Measurements from ENCODE around the gene SMURF1. TPM values are rescaled to one million over a fixed set of nuclear protein-coding genes. Genes with fewer than 3 reads are reported as not detected.

SMURF1 gene
- polyA plus RNA-seq, 1 donor from 2014 or later: 22.9 TPM

DNA sequence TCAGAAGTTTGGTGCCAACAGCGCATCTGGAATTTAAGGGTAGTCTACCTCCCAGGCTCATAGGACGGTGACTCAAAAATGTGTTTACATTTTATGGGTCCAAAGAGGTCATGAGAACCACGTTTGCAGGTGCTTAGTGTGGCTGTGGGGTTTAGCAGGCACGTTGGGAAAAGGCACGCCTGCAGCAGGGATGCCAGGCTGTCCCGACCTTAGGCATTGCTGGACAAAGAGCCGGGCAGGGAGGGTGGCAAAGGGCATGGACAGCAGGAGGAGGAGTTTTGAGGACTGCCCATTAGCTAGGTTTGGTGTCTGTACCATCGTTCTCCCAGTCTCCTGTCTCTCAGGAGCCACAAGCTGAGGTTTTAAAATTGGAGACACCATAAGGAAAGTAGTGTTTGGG, 161.2 kb downstream of the SMURF1 start:
- H3K79me2 ChIP-seq (replicated peaks; ENCODE audit: insufficient read depth, low read length): no peaks in the 10 kb centered on the region
- no peaks in the 10 kb centered on the region for H3K9me2 ChIP-seq (ENCODE audit: insufficient read depth, low read length)
- H3K36me3 ChIP-seq (ENCODE audit: insufficient read depth, low read length): peaks cover 10% of the 10 kb centered on the region
- H3K27ac ChIP-seq (ENCODE audit: low read length): no peak overlapping the region
- H4K20me1 ChIP-seq (ENCODE audit: insufficient read depth): no peaks in the 10 kb centered on the region
- H2AFZ ChIP-seq (ENCODE audit: low read depth, low read length): no peak overlapping the region
- H3K9ac ChIP-seq (ENCODE audit: low read length): no peak overlapping the region
- peaks cover 4% of the 10 kb centered on the region for H3K9me3 ChIP-seq (ENCODE audit: low read length)
- H3K4me3 ChIP-seq (ENCODE audit: low read length): no peak overlapping the region
- H3K4me2 ChIP-seq (ENCODE audit: low read length): no peak overlapping the region
- no peaks in the 10 kb centered on the region for H3K27me3 ChIP-seq (ENCODE audit: insufficient read depth, low read depth, low read length)
- H3F3A ChIP-seq (ENCODE audit: insufficient read depth, low read length, poor library complexity, severe bottlenecking): no peaks in the 10 kb centered on the region
- no peak for TF ChIP-seq POLR2AphosphoS5 (IDR thresholded peaks at IDR 0.05)
- no peak for TF ChIP-seq SMC3 (conservative IDR thresholded peaks at IDR 0.05; ENCODE audit: poor library complexity)
- TF ChIP-seq MXI1 (conservative IDR thresholded peaks at IDR 0.05; ENCODE audit: poor library complexity, severe bottlenecking): no peak
- TF ChIP-seq RAD21 (conservative IDR thresholded peaks at IDR 0.05): no peak
- no peak for TF ChIP-seq EP300 (conservative IDR thresholded peaks at IDR 0.05; ENCODE audit: poor library complexity, severe bottlenecking)
- TF ChIP-seq, protein P1, sequence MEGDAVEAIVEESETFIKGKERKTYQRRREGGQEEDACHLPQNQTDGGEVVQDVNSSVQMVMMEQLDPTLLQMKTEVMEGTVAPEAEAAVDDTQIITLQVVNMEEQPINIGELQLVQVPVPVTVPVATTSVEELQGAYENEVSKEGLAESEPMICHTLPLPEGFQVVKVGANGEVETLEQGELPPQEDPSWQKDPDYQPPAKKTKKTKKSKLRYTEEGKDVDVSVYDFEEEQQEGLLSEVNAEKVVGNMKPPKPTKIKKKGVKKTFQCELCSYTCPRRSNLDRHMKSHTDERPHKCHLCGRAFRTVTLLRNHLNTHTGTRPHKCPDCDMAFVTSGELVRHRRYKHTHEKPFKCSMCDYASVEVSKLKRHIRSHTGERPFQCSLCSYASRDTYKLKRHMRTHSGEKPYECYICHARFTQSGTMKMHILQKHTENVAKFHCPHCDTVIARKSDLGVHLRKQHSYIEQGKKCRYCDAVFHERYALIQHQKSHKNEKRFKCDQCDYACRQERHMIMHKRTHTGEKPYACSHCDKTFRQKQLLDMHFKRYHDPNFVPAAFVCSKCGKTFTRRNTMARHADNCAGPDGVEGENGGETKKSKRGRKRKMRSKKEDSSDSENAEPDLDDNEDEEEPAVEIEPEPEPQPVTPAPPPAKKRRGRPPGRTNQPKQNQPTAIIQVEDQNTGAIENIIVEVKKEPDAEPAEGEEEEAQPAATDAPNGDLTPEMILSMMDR (IDR thresholded peaks at IDR 0.05; ENCODE audit: poor library complexity, severe bottlenecking): no peak
- no peak for TF ChIP-seq TAF1 (IDR thresholded peaks at IDR 0.05; ENCODE audit: low read depth)
- TF ChIP-seq EZH2 (IDR thresholded peaks at IDR 0.05; ENCODE audit: borderline replicate concordance, insufficient read depth, low read length, poor library complexity, severe bottlenecking): no peak
- TF ChIP-seq, protein P2, sequence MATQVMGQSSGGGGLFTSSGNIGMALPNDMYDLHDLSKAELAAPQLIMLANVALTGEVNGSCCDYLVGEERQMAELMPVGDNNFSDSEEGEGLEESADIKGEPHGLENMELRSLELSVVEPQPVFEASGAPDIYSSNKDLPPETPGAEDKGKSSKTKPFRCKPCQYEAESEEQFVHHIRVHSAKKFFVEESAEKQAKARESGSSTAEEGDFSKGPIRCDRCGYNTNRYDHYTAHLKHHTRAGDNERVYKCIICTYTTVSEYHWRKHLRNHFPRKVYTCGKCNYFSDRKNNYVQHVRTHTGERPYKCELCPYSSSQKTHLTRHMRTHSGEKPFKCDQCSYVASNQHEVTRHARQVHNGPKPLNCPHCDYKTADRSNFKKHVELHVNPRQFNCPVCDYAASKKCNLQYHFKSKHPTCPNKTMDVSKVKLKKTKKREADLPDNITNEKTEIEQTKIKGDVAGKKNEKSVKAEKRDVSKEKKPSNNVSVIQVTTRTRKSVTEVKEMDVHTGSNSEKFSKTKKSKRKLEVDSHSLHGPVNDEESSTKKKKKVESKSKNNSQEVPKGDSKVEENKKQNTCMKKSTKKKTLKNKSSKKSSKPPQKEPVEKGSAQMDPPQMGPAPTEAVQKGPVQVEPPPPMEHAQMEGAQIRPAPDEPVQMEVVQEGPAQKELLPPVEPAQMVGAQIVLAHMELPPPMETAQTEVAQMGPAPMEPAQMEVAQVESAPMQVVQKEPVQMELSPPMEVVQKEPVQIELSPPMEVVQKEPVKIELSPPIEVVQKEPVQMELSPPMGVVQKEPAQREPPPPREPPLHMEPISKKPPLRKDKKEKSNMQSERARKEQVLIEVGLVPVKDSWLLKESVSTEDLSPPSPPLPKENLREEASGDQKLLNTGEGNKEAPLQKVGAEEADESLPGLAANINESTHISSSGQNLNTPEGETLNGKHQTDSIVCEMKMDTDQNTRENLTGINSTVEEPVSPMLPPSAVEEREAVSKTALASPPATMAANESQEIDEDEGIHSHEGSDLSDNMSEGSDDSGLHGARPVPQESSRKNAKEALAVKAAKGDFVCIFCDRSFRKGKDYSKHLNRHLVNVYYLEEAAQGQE (IDR thresholded peaks at IDR 0.05; ENCODE audit: borderline replicate concordance): no peak

DNA sequence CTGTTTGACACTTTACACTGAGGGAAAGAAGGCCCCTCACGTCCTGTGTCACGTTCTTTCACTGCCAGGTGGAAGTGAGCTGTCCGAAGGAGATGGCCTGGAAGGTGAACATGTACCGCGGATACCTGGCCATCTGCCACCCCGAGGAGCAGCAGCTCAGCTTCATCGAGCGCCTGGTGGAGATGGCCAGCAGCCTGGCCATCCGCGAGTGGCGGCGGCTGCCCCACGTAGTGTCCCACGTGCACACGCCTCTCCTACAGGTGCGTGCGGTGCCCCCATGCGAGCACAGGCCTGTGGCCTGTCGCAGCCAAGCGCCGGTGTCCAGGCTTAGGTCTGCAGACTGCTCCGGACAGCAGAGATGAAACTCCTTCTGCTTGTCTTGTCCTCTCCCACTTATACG, 162.2 kb downstream of the SMURF1 start:
- H4K20me1 ChIP-seq (ENCODE audit: insufficient read depth): no peaks in the 10 kb centered on the region
- H3K9me3 ChIP-seq (ENCODE audit: low read length): peaks cover 4% of the 10 kb centered on the region
- no peak overlapping the region for H3K4me3 ChIP-seq (ENCODE audit: low read length)
- H3K27me3 ChIP-seq (ENCODE audit: insufficient read depth, low read depth, low read length): no peaks in the 10 kb centered on the region
- H3F3A ChIP-seq (ENCODE audit: insufficient read depth, low read length, poor library complexity, severe bottlenecking): no peaks in the 10 kb centered on the region
- H3K79me2 ChIP-seq (replicated peaks; ENCODE audit: insufficient read depth, low read length): no peaks in the 10 kb centered on the region
- H3K27ac ChIP-seq (ENCODE audit: low read length): no peak overlapping the region
- H3K9me2 ChIP-seq (ENCODE audit: insufficient read depth, low read length): no peaks in the 10 kb centered on the region
- no peak overlapping the region for H3K4me2 ChIP-seq (ENCODE audit: low read length)
- no peak for TF ChIP-seq TAF1 (IDR thresholded peaks at IDR 0.05; ENCODE audit: low read depth)
- TF ChIP-seq EP300 (conservative IDR thresholded peaks at IDR 0.05; ENCODE audit: poor library complexity, severe bottlenecking): no peak
- no peak for TF ChIP-seq SMC3 (conservative IDR thresholded peaks at IDR 0.05; ENCODE audit: poor library complexity)
- TF ChIP-seq EZH2 (IDR thresholded peaks at IDR 0.05; ENCODE audit: borderline replicate concordance, insufficient read depth, low read length, poor library complexity, severe bottlenecking): no peak
- no peak for TF ChIP-seq MXI1 (conservative IDR thresholded peaks at IDR 0.05; ENCODE audit: poor library complexity, severe bottlenecking)
- TF ChIP-seq, protein P1 (IDR thresholded peaks at IDR 0.05; ENCODE audit: poor library complexity, severe bottlenecking): no peak
- no peak for TF ChIP-seq RAD21 (conservative IDR thresholded peaks at IDR 0.05)
- TF ChIP-seq POLR2AphosphoS5 (IDR thresholded peaks at IDR 0.05): no peak
- TF ChIP-seq, protein P2 (IDR thresholded peaks at IDR 0.05; ENCODE audit: borderline replicate concordance): no peak
- H3K36me3 ChIP-seq (ENCODE audit: insufficient read depth, low read length): peaks cover 10% of the 10 kb centered on the region
- H3K9ac ChIP-seq (ENCODE audit: low read length): no peak overlapping the region
- H2AFZ ChIP-seq (ENCODE audit: low read depth, low read length): no peak overlapping the region
